Stimulated activated CD8-positive, alpha-beta memory T cell treated with anti-CD3 and anti-CD28 coated beads, Interleukin-15, amount 100 ng/mL, for 1 hour (primary cell): Measurements from ENCODE around the gene ZNF300.
"Not testable (repeated sequence)": the region's sequence is repeated elsewhere in the genome, so short reads cannot be mapped to it uniquely, and the experiment has no call there.

ENCODE experiments used
- DNase-seq: peaks from one replicate; pipeline ENCODE4 v3.0.0-alpha.2; 2020; ENCODE audit warnings: low read depth

Gene ZNF300

DNA sequence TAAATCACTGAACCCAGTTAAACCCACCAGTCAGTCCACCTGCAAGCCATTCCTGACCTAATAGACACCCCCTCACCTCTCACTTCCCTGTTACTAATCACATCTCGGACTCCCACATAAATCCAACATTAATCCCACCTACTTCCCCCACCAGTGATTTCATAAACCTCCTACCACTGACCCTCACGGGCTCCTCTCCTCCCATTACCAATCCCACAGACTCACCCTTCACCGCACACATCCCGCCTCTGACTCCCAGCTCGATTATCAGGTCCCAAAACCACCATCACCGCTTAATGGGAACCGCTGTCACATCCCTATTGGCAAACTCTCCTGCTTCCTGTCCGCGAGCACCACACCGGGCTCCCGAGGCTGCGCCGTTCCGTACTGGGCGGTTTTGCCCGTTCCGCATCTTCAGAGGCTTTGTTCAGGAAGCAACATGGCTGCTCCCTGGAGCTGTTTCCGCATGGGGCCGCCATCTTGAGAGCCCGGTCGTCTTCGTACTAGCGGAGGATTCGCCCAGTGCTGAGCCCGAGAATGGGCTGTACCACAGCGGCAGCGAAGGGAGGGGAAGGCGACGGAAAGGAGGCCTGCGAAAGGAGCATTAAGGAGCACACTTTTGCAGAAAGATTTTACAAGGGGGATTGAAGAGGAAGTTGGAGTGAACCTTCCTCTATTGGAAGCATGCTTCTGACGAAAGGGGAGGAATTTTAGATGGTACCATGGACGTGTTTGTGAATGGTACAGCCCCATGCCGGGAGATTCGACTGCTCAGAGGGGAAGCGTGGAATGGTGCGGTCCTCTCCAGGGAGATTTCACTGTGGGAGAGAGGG, at the start of gene ZNF300:
TSS of gene ZNF300 (minus strand) at position 502 of the 833 bp plus-strand sequence. CDS start 1,825 bp downstream, outside the sequence.
- peak; percentile 19 for DNase-seq

- no peak for DNase-seq
Measured at GRCh38 chr5:150948539-150948938, 43.8 kb upstream of the ZNF300 start.

DNA sequence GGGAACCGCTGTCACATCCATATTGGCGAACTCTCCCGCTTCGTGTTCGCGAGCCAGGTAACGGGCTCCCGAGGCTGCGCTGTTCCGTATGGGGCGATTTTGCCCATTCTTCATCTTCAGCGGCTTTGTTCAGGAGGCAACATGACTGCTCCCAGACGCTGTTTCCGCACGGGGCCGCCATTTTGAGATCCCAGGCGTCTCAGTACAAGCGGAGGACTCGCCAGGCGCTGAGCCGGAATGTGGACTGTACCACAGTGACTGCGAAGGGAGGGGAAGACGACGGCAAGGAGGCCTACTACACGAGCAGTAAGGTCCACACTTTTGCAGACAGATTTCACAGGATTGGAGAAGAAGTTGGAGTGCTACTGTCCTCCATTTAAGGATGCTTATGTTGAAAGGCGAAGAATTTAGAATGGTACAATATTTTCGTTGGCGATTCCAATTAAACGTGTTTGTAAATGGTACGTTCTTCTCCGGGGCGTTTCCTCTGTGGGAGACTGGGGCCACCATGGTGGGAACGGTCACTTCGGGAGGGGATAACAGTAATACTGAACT, 41.6 kb upstream of the ZNF300 start:
- no peak for DNase-seq

- no peak for DNase-seq
Measured at GRCh38 chr5:150945947-150946346, 41.2 kb upstream of the ZNF300 start.

- no peak for DNase-seq
Measured at GRCh38 chr5:150945486-150945885, 40.7 kb upstream of the ZNF300 start.

DNA sequence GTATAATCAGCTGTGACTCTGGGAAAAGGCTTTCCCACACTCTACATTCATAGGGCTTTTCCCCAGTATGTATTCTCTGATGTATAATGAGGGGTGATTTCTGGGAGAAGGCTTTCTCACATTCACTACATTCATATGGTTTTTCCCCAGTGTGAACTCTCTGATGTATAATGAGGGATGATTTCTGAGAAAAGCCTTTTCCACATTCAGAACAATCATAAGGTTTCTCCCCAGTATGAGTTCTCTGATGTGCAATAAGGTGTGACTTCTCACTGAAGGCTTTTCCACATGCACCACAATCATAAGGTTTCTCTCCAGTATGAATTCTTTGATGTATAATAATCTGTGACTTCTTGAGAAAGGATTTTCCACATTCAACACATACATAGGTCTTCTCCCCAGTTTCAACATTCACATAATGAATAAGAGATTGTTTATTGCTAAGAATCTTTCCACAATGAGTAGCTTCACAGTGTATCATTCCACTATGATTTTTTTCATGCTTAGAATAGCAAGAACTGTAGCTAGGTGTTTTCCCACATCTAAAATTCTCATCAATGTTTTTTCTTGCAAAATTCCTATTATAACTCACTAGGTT, 26.7 kb upstream of the ZNF300 start:
- no peak for DNase-seq

- DNase-seq = no peak
Measured at GRCh38 chr5:150918613-150919012, 13.8 kb upstream of the ZNF300 start.

DNA sequence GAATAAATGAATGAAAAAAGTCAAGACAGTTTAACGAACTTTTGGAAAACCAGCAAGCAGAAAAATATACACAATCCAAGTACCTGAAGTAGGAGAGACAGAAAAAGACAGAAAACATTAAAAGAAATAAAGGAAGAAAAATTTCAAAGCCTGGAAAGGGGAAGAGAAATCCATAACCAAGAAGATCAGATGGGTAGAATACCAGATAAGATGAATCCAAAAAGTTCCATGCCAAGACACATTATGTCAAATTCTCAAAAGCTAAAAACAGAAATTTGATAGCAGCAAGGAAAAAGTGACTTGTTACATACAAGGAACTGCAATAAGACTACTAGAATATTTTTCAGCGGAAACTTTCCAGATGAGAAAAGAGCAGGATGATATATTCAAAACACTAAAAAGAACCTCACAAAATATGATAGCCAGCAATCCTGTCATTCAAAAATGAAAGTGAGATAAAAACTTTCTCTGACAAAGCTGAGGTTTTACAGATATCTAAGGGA, 7.6 kb upstream of the ZNF300 start:
- DNase-seq = no peak

DNA sequence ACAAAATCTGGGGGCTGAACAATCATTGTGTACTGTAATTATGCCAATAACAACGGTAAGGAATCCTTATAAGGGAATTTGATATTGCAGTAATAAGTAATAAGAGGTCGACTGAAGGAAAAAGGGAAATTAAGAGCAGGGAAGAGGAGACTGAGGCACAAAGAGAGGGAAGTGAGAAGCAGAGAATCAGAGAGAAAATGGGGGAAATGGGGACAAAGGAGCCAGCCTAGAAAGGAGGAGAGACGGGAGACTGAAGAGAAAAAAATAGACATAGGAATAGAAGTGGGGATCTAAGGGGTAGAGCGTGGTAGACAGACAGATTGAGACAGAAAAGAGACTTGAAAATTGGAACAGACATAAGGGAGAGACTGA, 518 bp upstream of the ZNF300 start:
- no peak for DNase-seq

DNA sequence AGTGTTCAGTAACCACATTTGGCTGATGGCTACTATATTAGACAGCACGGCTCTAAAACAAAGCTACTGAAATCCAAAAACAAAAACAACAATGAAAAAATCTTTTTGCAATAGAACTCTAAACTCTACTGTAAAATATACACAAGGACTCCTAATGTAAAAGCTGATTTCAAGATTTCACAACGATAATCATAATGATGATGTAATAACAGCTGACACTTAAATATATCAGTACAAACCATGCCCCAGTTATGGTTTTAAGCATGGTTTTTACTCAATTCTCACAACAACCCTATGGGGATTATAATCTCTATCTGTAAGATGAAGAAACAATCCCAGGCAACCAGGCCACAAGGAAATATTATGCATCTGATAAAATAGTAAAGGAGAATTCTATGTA, 3.3 kb downstream of the ZNF300 start:
- no peak for DNase-seq

DNA sequence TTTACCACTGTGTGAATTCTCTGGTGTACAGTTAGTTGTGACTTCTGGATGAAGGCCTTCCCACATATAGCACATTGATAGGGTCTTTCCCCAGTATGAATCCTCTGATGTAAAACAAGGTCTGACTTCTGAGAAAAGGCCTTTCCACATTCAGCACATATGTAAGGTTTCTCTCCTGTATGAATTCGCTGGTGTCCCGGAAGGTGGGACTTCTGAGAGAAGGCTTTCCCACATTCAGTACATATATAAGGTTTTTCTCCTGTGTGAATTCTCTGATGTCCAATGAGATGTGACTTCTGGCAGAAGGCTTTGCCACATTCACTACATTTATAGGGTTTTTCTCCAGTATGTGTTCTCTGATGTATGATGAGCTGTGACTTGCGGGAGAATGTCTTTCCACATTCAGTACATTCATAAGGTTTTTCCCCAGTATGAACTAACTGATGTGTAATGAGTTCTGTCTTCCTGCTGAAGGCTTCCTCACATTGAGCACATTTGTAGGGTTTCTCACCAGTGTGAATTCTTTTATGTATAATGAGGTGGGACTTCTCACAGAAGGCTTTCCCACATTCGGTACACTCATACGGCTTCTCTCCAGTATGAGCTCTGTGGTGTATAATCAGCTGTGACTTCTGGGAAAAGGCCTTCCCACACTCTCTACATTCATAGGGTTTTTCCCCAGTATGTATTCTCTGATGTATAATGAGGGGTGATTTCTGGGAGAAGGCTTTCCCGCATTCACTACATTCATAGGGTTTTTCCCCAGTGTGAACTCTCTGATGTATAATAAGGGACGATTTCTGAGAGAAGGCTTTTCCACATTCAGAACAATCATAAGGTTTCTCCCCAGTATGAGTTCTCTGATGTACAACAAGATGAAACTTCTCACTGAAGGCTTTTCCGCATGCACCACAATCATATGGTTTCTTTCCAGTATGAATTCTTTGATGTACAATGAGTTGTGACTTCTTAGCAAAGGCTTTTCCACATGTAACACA, 9.1 kb downstream of the ZNF300 start:
- no peak for DNase-seq

DNA sequence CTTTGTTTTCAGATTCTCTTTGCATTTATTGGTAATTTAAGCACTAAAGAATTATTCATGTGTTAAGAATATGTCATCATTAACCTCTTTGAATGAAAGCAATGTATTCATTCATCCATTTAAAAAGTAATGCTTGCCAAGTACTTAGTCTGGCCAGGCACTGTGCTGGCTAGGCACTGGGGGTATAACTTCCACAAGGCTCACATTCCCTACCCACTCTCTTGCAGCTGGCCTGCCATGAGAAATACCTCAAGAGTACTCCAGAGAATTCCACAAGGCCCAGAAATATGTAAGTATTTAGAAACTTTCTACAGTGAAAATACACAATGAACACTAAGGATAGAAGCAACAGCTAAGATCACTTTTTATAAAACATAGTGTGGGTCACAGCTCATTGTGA, 25.4 kb downstream of the ZNF300 start:
- DNase-seq = no peak

- DNase-seq = no peak
Measured at GRCh38 chr5:150862070-150862469, 42.7 kb downstream of the ZNF300 start.

DNA sequence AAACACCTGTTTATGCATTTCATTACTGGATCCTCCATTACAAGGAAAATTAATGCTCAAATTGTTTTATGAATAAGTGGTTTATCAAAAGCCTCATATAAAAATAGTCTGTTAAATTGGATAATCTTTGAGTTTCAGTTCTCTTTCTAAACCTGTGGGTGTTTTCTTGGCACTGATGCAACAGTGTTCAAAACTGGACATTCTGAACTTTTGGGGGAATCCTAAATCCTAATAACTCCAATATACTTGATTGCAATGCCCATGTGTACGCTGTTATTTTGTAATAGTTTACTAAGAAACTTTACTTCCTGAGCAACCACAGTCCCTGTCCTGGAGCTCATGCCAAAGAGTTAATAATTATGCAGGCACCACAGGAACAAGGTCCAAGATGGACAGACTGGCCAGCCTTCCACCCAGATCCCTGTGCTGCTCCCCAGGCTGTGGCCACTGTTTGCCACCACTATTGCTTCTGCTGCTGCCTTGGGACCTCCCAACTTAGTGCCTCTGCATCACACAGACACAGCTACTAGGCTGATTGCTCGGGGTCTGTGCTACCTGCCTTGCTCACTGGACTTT, 44.4 kb downstream of the ZNF300 start:
- DNase-seq = no peak

DNA sequence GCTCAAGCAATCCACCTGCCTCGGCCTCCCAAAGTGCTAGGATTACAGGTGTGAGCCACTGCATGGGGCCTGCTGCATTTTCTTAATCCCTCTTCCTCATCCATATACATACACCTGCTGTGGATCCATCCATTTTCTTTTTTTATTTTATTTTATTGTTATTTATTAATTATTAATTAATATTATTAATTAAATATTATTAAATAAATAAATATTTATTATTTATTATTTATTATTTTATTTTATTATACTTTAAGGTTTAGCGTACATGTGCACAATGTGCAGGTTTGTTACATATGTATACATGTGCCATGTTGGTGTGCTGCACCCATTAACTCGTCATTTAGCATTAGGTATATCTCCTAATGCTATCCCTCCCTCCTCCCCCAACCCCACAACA, 48.1 kb downstream of the ZNF300 start:
- not testable (repeated sequence) for DNase-seq

DNA sequence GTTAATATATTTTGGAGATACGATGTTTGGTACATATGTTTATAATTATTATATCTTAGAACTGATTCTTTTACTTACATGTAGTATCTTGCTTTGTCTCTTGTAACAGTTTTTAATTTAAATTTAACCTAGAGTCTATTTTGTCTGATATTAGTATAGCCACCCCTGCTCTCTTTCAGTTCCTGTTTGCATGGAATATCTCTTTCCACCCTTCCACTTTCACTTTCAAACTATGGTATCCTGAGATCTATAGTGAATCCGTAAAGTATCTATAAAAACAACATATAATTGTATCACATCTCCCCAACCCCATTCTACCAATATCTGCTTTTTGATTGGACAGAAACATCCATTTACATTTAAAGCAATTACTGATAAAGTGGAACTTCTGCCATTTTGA, 51.2 kb downstream of the ZNF300 start:
- DNase-seq = no peak

GRCh38 chr5:150851039-150851438, 53.7 kb downstream of the ZNF300 start:
- no peak for DNase-seq

- no peak for DNase-seq
Measured at GRCh38 chr5:150848271-150848670, 56.5 kb downstream of the ZNF300 start.

- DNase-seq = no peak
Measured at GRCh38 chr5:150847334-150847695, 57.5 kb downstream of the ZNF300 start.

GRCh38 chr5:150846654-150847333, 58.0 kb downstream of the ZNF300 start:
- DNase-seq = peak; percentile 28

DNA sequence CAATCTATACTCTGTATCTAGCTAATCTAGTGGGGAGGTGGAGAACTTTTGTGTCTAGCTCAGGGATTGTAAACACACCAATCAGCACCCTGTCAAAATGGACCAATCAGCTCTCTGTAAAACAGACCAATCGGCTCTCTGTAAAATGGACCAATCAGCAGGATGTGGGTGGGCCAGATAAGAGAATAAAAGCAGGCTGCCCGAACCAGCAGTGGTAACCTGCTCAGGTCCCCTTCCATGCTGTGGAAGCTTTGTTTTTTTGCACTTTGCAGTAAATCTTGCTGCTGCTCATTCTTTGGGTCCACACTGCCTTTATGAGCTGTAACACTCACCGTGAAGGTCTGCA, 58.5 kb downstream of the ZNF300 start, which contains the start of gene IRGM:
TSS of gene IRGM (plus strand) at position 214 of the 346 bp plus-strand sequence. CDS start 1,603 bp downstream, outside the sequence.
- not testable (repeated sequence) for DNase-seq
